HL-60/S4 (cell line): ENCODE measurements around the gene CPEB3.
"Not testable (repeated sequence)": the region's sequence is repeated elsewhere in the genome, so short reads cannot be mapped to it uniquely, and the experiment has no call there.

Source experiments
- in situ Hi-C: fragments of 300-500 bp; cut with MboI; formaldehyde crosslinking; loops from 2 replicates; pipeline ENCODE4 v1.14.3; 2022; ENCODE audit warnings: low sequenced_read_pairs

The CPEB3 gene

GRCh38 chr10:92052741-92053140 lies 238.1 kb downstream of the CPEB3 start:
- in situ Hi-C loops: no loop called here

DNA sequence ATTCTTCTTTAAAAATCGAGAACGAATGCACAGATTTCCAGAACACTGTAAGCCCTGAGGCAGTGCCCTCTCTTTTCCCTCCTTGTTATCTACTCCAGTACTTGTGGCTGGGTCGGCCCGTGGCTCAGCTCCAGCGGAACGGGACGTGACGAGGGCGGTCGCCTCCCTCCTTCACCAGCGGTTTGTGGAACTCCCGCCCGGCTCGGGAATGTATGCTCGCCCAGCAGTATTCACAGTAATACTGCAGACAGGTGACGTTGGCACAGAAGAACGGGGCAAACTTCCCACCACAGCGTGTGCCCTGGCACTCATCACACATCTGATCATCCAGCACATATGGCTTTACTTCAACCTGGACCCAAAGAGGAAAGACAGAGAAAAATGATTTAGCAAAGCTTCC lies 238.8 kb downstream of the CPEB3 start:
- in situ Hi-C loops: no loop called here

DNA sequence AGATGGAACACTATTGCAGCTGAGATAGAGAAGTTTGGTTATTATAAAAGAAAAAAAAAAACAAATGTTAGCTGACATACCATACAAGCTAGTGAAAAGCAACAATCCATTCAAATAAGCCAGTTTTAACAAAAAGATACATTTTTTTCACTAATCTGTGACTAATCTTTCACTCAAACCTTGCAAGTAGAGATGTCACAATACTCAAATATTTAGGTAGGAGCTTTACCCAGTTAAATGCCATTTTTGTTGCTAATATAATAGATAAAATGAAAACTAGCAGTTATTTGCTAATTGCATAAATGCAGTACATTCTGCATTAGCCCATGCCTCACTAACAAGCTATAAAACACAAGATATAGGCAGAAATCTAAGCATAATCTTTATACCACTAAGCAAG lies 243.7 kb downstream of the CPEB3 start:
- in situ Hi-C loops: no loop called here

GRCh38 chr10:92045641-92046106 lies 245.2 kb downstream of the CPEB3 start:
- in situ Hi-C loops: no loop called here

DNA sequence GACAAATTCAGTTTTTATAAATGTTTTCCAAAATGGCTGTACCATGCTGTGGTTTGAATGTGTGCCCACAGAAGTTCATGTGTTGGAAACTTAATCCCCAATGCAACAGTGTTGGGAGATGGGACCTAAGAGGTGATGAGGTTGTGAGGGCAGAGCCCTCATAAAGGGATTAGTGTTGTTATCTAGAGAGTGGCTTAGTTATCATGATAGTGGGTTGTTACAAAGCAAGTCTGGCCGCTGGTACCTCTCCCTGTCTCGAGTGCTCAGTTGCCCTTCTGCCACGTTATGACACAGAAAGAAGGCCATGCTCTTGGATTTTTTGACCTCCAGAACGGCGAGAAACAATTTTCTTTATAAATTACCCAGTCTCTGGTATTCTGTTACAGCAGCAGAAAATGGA lies 248.3 kb downstream of the CPEB3 start:
- in situ Hi-C loops: no loop called here

GRCh38 chr10:92038949-92039348 lies 251.9 kb downstream of the CPEB3 start:
- in situ Hi-C loops: no loop called here

- in situ Hi-C loops: not testable (repeated sequence)
These were observed 257.8 kb downstream of the CPEB3 start for GRCh38 chr10:92033070-92033469.

DNA sequence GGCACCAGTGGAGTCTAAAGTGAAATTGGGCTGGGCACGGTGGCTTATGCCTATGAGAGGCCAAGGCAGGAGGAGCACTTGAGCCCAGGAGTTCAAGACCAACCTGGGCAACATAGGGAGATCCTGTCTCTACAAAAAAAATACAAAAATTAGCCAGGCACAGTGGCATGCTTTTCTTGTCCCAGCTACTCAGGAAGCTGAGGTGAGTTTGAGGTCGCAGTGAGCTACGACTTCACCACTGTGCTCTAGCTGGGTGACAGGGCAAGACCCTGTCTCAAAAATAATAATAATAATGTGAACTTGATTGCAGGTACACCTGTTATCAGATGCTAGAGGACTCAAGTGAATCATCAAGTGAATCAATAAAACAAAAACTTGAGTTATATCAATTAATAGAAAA lies 259.3 kb downstream of the CPEB3 start:
- in situ Hi-C loops: no loop called here

DNA sequence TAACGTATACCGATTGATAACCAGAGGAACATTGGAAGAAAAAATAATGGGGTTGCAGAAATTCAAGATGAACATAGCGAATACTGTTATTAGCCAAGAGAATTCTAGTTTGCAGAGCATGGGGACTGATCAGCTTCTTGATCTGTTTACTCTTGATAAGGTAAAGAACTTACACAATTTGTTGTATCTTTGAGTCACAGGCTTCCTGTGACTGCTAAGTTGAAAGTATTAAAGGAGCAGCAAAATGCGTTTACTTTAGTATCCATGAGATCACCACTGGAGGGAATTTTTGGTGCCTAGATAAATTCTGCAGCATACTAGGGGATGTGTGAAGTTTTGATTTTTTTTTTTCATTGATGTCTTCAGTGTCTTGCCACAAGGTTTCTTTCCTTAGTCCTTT lies 263.7 kb downstream of the CPEB3 start:
- in situ Hi-C loops: no loop called here

- in situ Hi-C loops: not testable (repeated sequence)
These were observed 265.5 kb downstream of the CPEB3 start for GRCh38 chr10:92025340-92025739.

- in situ Hi-C loops: no loop called here
These were observed 266.2 kb downstream of the CPEB3 start for GRCh38 chr10:92024700-92025099.

DNA sequence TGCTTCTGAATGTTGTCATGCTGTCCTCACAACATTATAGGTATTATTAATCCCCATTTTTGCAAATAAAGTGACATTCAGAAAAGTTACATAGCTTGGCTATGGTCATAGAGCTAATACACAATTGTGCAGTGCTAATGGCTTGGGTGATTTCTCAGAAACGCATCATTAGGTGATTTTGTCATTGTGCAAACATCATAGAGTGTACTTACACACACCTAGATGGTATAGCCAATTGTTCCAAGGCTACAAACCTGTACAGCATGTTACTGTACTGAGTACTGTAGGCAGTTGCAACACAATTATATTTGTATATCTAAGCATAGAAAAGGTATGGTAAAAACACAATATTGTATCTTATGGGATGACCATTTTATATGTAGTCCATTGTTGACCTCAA lies 276.3 kb downstream of the CPEB3 start:
- in situ Hi-C loops: no loop called here

- in situ Hi-C loops: no loop called here
These were observed 279.2 kb downstream of the CPEB3 start for GRCh38 chr10:92011560-92012214.

GRCh38 chr10:92010047-92010735 lies 280.7 kb downstream of the CPEB3 start:
- in situ Hi-C loops: no loop called here

DNA sequence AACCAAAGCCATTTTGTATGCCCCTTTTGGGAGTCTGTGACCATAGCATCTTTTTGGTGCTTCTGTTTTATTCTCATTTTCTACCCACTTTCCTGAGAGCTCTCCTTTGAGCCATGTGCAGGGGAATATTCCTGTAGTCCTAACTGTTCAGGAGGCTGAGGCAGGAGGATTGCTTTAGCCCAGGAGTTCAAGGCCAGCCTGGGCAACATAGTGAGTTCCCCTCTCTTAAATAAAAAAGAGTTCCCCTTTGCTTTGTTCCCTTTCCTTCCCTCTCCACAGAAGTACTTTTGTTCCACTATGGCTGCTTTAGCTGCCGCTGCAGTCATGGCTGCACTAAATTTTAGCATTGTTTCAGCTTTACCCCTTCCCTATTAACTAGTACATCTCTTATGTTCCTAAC lies 281.4 kb downstream of the CPEB3 start:
- in situ Hi-C loops: no loop called here

DNA sequence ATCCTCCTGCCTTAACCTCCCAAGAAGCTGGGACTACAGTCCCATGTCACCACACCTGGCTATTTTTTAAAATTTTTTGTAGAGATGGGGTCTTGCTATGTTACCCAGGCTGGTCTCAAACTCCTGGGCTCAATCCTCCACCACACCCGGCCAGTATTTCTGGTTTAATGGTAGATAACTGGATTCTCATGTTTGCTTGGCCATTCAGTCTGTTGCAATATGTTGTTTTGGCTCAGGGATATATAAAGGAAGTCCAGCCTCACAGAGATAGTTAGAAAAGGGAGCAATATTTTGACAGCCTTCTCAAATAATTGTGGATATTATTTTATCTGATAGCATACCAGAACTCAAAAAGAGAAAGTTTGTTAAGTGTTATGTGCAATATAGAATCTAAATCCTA lies 284.9 kb downstream of the CPEB3 start:
- in situ Hi-C loops: no loop called here

- in situ Hi-C loops: no loop called here
These were observed 287.6 kb downstream of the CPEB3 start for GRCh38 chr10:92003258-92003657.

GRCh38 chr10:92001995-92002394 lies 288.9 kb downstream of the CPEB3 start:
- in situ Hi-C loops: no loop called here

- in situ Hi-C loops: no loop called here
These were observed 289.3 kb downstream of the CPEB3 start for GRCh38 chr10:92001581-92001980.
